ENCODE data around the gene LRRK2.

LRRK2 gene

DNA sequence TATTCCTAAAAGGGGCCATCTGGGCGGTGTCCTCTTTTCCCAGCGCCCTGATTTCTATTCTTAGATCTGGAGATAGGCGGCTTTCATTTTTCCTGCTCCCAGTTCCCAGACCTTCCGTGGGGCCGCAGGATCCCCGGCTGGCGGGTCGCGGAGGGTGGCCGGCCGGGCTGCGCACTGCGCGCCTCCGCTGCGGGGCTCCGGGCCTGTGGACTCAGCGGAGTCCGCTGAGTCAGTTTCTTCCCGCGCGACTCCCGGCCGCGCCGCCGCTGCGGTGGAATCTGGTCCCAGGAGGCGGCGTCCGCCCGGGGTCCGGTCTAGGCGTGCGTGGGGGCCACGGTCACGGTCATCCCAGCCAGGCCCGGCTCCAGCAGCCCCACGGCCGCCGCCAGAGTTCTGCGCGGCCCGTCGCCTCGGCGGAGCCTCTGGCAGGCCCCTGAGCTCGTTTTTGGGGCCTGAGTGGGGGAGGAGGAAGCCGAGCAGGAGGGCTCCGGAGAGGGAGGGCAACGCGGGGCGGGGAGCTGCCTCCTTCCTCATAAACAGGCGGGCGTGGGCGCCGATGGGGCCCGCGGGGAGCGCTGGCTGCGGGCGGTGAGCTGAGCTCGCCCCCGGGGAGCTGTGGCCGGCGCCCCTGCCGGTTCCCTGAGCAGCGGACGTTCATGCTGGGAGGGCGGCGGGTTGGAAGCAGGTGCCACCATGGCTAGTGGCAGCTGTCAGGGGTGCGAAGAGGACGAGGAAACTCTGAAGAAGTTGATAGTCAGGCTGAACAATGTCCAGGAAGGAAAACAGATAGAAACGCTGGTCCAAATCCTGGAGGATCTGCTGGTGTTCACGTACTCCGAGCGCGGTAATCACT, at the start of gene LRRK2:
LRRK2 (plus strand) TSS at position 559 of the 853 bp plus-strand sequence; CDS start at position 694, 135 bp downstream.
- Mint-ChIP-seq H3K9me3 (ENCODE audit: low read depth) (no peaks in the 10 kb centered on the region), H3K4me1 (ENCODE audit: low read depth) (peaks cover 15% of the 10 kb centered on the region), H3K36me3 (no peaks in the 10 kb centered on the region), H3K4me3 (peak within 1 kb of the TSS; percentile 73), H3K27ac (no peak within 1 kb of the TSS), H3K27me3 (peaks cover 30% of the 10 kb centered on the region)

DNA sequence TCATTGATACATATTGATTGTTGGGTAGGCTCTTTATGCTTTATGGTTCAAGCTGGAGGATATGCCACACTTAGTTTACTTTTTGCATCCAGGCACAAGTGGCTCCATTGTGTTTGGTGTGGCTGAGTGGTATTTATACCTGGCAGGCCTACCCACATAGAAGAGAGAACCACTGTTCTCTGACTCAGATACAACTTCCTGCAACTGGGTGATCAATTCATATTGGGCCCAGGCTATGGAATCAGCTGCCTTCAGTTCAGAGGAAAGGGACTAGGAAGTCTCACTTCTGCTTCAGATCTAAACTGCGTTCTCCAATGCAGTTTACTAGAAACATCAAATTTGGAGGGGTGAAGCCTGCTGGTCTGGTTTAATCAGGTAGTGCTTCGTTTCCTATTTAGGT, 49.8 kb upstream of the LRRK2 start:
- no peaks in the 10 kb centered on the region for H3K36me3 Mint-ChIP-seq

DNA sequence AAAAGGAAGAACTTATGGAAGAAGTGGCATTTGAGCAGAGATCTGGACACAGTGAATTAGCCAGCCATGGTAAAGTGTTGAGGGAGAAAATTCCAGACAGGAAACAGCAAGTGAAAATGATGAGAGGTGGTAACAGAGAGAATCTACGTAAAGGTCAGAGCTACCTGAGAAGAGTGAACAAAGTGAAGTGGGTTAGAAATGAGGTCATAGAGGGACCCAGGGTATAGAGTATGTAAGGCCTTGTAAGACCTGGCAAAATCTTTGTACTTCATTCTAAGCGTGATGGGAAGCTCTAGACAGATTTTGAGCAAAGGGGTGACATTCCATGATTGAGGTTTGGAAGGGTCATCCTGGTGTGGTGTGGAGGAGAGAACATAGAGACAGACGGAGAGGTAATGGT, 49.3 kb upstream of the LRRK2 start:
- H3K27ac Mint-ChIP-seq: no peak overlapping the region
- peaks cover 2% of the 10 kb centered on the region for H3K4me1 Mint-ChIP-seq (ENCODE audit: low read depth)
- H3K4me3 Mint-ChIP-seq: no peak overlapping the region
- peaks cover 2% of the 10 kb centered on the region for H3K27me3 Mint-ChIP-seq
- H3K36me3 Mint-ChIP-seq: no peaks in the 10 kb centered on the region
- no peaks in the 10 kb centered on the region for H3K9me3 Mint-ChIP-seq (ENCODE audit: low read depth)

More for the DNA sequence above, 49.8 kb upstream of the LRRK2 start:
- Mint-ChIP-seq H3K4me1 (ENCODE audit: low read depth) (no peaks in the 10 kb centered on the region), H3K9me3 (ENCODE audit: low read depth) (no peaks in the 10 kb centered on the region), H3K4me3 (no peak overlapping the region), H3K27me3 (peaks cover 2% of the 10 kb centered on the region), H3K27ac (no peak overlapping the region)

DNA sequence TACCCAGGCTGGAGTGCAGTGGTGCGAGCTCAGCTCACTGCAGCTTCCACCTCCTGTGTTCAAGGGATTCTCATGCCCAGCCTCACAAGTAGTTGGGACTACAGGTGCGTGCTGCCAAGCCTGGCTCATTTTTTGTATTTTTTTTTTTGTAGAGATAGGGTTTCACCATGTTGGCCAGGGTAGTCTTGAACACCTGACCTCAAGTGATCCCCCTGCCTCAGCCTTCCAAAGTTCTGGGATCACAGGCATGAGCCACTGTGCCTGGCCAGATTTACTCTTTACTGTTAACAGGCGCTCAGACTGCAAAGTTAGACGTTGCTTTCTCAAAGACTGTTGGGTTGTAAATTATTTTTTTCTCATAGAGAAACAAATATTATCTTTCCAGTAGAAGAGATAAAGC, 46.1 kb upstream of the LRRK2 start:
- Mint-ChIP-seq H3K4me1 (ENCODE audit: low read depth) (peaks cover 7% of the 10 kb centered on the region), H3K36me3 (no peaks in the 10 kb centered on the region), H3K4me3 (no peak overlapping the region), H3K27me3 (no peaks in the 10 kb centered on the region), H3K9me3 (ENCODE audit: low read depth) (no peaks in the 10 kb centered on the region), H3K27ac (no peak overlapping the region)

DNA sequence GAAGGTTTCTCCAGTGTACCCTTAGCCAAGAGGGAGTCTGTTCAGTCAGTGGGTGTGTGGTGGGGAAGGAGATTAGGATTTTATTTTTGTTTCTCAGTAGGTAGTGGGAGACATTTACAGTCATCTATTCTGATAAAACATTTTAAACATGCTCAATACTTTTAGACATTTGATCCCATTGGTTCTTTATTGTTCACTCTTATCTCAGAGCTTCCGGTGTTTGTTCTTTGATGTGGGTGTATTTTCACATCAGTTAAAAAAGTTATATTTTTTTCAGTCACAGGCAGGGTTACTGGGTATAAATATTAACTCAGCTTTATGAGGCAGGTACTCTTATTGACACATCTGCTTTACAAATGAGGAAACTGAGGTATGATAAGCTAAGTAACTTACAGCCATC, 43.3 kb upstream of the LRRK2 start:
- Mint-ChIP-seq H3K9me3 (ENCODE audit: low read depth) (no peaks in the 10 kb centered on the region), H3K4me3 (no peak overlapping the region), H3K36me3 (no peaks in the 10 kb centered on the region), H3K4me1 (ENCODE audit: low read depth) (peaks cover 7% of the 10 kb centered on the region), H3K27ac (no peak overlapping the region), H3K27me3 (no peaks in the 10 kb centered on the region)

DNA sequence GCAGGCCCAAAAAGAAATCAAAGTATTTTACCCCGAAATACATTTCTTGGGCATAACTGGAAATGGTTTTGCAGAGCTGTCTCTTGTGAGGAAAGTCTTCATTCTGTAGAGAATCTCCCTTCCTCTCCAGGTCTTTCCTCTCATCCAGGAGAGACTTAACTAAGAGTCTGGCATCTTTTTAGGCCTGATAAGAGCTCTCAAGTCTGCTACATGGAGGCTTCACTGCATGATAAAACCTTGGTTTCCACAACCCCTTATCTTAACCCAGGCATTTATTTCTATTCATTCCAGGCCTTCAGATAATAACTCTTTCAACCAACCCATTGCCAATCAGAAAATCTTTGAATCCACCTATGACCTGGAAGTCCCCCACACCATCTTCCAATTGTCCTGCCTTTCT, 41.1 kb upstream of the LRRK2 start:
- Mint-ChIP-seq H3K36me3 (no peaks in the 10 kb centered on the region), H3K27ac (no peak overlapping the region), H3K27me3 (no peaks in the 10 kb centered on the region), H3K4me1 (ENCODE audit: low read depth) (peaks cover 7% of the 10 kb centered on the region), H3K9me3 (ENCODE audit: low read depth) (no peaks in the 10 kb centered on the region), H3K4me3 (no peak overlapping the region)

DNA sequence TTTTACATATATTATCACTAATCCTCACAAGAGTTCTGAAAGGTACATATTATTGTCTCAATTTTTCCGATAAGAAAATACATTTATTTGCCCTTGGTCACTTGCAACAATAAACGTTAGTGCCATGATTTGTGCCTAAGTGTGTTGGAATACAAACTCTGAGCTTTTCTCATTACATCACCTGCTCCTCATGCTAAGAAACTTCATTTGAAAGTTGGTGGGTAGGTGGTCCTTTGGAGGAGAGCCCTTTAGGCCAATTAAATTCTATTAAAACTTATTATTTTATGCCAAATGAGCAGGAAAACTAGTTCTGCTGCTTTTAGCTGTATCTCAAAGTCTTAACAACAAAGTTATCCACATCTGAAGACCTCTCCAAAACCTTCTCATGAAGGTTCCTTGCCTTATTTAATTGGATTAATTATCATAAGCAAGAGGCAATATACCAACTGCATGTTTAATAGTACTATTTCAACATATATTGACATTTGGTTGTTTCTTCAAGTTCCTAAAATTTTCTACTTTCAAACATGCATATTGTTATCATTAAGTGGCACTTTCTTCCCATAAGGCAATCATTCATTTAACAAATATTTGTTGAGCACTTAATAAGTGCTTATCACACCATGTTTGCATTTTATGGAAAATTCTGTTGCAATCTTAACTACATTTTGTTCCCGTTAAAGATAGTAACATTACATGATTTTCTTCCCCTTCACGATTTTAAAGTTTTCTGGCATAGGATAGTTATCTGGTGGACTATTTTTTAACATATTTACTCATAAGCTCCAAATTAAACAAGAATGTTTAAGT, 40.1 kb upstream of the LRRK2 start:
- Mint-ChIP-seq H3K9me3 (ENCODE audit: low read depth) (peaks cover 3% of the 10 kb centered on the region), H3K27ac (no peak overlapping the region), H3K36me3 (no peaks in the 10 kb centered on the region), H3K4me1 (ENCODE audit: low read depth) (peaks cover 7% of the 10 kb centered on the region), H3K27me3 (no peaks in the 10 kb centered on the region), H3K4me3 (no peak overlapping the region)

DNA sequence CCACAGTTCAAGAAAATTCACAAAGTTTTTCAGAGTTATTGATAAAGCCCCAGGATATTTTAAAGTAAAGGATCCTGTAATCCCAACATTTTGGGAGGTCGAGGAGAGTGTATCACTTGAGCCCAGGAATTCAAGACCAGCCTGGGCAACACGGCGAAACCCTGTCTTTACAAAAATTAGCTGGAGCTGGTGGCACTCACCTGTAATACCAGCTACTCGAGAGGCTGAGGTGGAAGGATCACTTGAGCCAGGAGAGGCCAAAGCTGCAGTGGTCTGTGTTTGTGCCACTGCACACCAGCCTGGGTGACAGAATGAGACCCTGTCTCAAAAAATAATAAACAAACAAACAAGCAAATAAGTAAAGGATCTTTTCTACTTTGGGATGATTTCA, 39.5 kb upstream of the LRRK2 start:
- Mint-ChIP-seq H3K9me3 (ENCODE audit: low read depth) (peaks cover 6% of the 10 kb centered on the region), H3K4me1 (ENCODE audit: low read depth) (peaks cover 7% of the 10 kb centered on the region), H3K27ac (no peak overlapping the region), H3K4me3 (no peak overlapping the region), H3K27me3 (no peaks in the 10 kb centered on the region), H3K36me3 (no peaks in the 10 kb centered on the region)

DNA sequence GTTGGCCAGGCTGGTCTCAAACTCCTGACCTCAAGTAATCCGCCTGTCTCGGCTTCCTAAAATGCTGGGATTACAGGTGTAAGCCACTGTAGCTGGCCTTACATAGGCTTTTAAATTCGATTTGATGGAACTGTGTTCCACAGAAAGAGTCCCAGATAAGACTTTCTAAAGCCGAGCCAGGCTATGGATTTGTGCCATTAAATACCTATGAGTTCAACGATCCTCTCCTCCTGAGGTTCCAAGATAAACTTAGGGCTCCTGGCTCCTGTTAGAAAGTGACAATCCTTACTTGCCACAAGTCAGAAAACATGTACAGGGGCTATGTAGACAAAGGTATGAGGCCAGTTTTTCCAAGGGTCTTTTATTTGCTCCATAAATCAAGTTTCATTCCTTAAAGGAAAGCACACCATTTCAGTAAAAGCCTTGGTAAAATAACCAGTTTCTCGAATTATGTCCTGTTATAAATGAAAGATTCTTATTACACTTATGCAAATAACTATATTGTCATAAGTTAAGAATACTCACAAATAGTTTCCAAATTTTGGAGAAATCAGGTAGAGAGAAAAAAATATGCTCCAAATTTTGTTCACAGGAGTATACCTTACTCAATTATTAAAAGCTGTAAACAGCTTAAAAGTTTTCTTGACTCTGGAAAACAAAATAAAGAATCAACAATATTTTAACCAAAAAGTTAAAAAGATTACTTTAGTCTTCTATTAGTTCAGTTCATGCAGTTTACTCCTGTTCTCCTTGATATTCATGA, 36.1 kb upstream of the LRRK2 start:
- Mint-ChIP-seq H3K27me3 (no peaks in the 10 kb centered on the region), H3K4me3 (no peak overlapping the region), H3K36me3 (no peaks in the 10 kb centered on the region), H3K4me1 (ENCODE audit: low read depth) (no peaks in the 10 kb centered on the region), H3K27ac (no peak overlapping the region), H3K9me3 (ENCODE audit: low read depth) (peaks cover 6% of the 10 kb centered on the region)

DNA sequence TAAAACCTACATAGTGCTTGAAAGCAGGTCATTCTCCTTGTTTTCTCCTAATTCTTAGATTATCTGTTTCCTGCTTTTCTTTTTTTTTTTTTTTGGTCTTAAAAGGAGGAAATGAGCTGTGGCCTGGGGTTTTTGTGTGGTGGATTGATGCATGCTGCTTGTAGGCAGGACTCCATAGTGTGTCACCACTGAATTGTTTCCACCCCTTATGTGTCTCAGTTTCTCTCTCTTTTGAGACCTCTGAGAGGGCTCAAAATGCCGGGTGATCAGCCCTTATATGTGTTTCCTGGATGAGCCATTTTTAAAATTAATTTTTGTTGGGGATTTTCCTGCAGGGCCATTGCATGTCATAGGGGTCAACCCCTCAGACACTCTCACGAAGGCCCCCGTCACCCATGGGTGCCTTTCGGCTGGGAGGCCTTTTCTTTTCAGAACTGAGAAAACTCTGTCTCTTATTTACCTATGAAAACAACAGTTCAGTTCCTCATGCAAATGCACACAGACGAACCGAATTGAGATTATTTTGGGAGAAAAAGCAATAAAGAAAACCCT, 32.0 kb upstream of the LRRK2 start:
- Mint-ChIP-seq H3K36me3 (no peaks in the 10 kb centered on the region), H3K4me1 (ENCODE audit: low read depth) (no peaks in the 10 kb centered on the region), H3K27ac (no peak overlapping the region), H3K4me3 (no peak overlapping the region), H3K27me3 (peaks cover 1% of the 10 kb centered on the region), H3K9me3 (ENCODE audit: low read depth) (peaks cover 6% of the 10 kb centered on the region)

DNA sequence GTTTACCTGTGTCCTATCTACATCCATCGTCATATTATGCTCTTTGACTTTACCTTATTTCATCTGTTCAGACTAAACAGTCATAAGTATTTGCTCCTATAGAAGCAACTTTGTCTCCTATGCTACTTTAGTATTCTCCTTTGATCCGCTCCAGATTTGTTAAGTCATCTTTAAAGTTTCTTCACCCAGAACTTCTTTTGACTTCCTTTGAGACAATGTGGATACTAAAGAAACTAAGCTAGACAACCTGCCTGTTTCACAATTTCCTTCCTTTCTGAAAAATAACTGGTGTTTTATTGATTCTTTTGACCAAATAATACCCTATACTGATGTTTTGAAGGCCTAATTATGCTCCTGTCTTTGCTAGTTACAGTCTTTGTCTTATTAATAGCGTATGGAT, 30.0 kb upstream of the LRRK2 start:
- Mint-ChIP-seq H3K36me3 (no peaks in the 10 kb centered on the region), H3K9me3 (ENCODE audit: low read depth) (peaks cover 3% of the 10 kb centered on the region), H3K4me3 (no peak overlapping the region), H3K27me3 (peaks cover 1% of the 10 kb centered on the region), H3K27ac (no peak overlapping the region), H3K4me1 (ENCODE audit: low read depth) (no peaks in the 10 kb centered on the region)

DNA sequence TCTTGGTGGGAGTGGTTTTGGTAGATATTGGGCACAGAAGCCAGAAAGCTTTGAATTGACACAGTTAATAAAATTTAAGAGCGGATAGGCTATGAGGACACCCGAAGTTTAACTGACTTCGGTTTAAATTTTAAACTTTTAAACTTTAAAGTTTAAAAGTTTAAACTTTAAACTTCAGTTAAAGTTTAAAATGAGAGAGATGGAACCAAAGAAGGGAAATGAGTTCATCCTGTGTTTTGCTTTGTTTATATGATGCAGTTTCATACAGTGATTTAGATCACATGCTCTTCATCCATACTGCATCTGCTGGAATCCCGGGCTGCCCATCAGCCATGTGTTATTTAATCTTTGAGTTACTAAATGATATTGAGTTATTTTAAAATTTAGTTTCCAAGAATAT, 27.2 kb upstream of the LRRK2 start:
- no peaks in the 10 kb centered on the region for H3K36me3 Mint-ChIP-seq
- no peaks in the 10 kb centered on the region for H3K9me3 Mint-ChIP-seq (ENCODE audit: low read depth)
- no peak overlapping the region for H3K4me3 Mint-ChIP-seq
- peaks cover 4% of the 10 kb centered on the region for H3K27me3 Mint-ChIP-seq
- no peaks in the 10 kb centered on the region for H3K4me1 Mint-ChIP-seq (ENCODE audit: low read depth)
- no peak overlapping the region for H3K27ac Mint-ChIP-seq

DNA sequence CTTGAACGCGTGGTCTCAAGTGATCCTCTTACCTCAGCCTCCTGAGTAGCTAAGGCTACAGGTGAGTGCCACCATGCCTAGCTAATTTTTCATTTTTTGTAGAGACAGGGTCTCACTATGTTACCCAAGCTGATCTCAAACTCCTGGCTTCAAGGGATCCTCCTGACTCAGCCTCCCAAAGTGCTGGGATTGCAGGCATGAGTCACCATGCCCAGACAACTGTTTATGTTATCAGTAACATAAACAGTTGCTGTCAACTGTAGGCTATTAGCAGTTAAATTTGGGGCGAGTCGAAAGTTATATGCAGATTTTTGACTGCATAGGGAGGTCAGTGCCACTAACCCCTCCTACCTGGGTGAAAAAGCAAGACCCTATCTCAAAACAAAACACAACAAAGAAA, 26.2 kb upstream of the LRRK2 start:
- Mint-ChIP-seq H3K36me3 (no peaks in the 10 kb centered on the region), H3K27me3 (peaks cover 4% of the 10 kb centered on the region), H3K4me1 (ENCODE audit: low read depth) (no peaks in the 10 kb centered on the region), H3K4me3 (no peak overlapping the region), H3K27ac (no peak overlapping the region), H3K9me3 (ENCODE audit: low read depth) (no peaks in the 10 kb centered on the region)

DNA sequence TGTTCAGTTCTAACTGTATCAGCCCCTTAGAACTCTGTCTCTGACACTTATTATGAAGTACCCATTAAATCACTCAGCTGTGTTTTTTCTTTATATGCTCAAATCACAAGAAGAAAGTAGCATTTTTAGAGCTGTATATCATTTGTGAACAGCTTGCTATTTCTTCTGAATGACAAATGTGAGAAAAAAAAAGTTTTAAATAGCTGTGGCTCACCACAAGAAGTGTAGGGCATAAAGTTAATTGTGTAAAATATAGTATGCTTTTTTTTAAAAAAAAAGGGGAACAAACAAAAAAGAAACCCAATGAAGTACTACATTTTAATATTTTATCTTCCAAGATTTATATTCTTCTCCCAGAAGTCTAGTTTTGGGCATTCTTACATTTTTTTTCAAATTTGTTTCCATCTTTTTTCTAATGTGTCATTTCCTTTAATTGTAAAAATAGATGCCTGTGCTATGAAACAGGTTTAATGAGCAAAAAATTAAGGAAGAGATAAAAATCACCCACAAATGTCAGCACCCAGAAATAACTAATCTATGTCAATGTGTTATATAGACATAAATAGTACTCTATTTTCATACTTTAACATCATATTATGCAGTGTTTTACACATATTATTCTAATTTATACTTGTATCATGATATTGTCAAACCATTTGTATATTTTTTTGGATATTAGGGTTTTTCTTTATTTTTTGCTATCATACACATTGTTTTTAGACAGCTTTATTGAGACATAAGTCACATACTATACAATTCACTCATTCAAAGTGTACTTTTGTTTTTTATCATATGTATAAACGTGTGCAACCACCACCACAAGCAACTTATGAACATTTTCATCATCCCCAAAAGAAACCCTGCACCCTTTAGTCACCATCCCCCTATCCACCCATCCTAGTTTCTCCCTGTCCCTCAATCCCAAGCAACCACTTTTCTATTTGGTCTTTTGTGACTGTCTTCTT, 22.4 kb upstream of the LRRK2 start:
- Mint-ChIP-seq H3K9me3 (ENCODE audit: low read depth) (no peaks in the 10 kb centered on the region), H3K4me3 (no peak overlapping the region), H3K36me3 (no peaks in the 10 kb centered on the region), H3K4me1 (ENCODE audit: low read depth) (no peaks in the 10 kb centered on the region), H3K27me3 (peaks cover 7% of the 10 kb centered on the region), H3K27ac (no peak overlapping the region)

All from activated naive CD8-positive, alpha-beta T cell (primary cell).